Measurements from ENCODE around the gene WDR93. TPM values are rescaled to one million over a fixed set of nuclear protein-coding genes. Genes with fewer than 3 reads are reported as not detected.

WDR93 gene
- total RNA-seq, 1 donor from 2014 or later, result not detected

GRCh38 chr15:89753855-89754254 is 63.2 kb downstream of the WDR93 start:
- TF ChIP-seq CTCF (conservative IDR thresholded peaks at IDR 0.05; ENCODE audit: low read depth, low read length), result no peak
- H3K4me3 ChIP-seq (ENCODE audit: low read depth, low read length), result no peak overlapping the region
- DNase-seq (ENCODE audit: low read depth), result no peak

DNA sequence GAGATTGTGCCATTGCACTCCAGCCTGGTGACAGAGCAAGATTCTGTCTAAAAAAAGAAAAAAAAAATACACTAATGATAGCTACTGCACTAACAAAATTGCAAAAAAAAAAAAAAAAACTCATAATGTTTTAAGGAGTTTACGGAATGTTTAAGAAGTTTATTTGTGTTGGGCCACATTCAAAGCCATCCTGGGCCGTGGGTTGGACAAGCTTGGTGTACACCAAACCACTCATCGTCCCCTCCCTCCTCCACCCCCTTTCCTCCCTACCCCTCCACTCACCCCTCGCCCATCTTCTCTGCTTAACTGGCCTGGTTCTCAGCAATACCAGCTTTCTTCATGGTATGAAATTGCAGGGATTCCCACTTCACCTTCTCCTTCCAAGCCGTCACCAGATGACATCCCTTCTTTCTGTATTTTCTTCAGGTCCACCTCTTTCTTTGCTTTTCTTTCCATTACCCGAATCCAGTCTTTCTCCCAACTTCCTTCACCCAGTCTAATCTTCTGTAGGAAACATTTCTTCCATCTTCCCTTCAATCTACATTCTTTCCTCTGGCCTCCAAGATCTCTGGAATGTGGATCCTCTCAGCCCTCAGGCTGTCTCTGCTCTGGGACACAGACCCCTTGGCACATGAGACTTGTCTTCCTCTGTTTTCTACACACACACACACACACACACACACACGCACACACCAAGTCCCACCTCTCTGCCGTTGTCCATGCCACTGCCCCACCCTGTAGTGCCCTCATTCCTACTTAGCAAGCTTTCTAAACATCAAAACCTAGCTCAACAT is 63.9 kb downstream of the WDR93 start:
- no peak for TF ChIP-seq CTCF (conservative IDR thresholded peaks at IDR 0.05; ENCODE audit: low read depth, low read length)
- no peak overlapping the region for H3K4me3 ChIP-seq (ENCODE audit: low read depth, low read length)
- DNase-seq (ENCODE audit: low read depth), result no peak

DNA sequence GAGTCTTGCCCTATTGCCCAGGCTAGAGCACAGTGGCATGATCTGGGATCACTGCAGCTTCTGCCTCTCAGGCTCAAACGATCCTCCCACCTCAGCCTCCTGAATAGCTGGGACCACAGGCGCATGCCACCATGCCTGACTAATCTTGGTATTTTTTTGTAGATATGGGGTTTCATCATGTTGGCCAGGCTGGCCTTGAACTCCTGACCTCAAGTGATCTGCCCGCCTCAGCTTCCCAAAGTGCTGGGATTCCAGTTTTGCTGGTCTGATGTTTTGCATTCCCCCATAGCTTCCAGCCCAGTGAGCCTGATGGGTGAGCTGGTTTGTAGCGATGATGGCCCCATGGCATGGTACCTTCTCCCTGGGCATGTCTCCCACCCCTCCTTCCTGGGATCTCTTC is 65.1 kb downstream of the WDR93 start:
- H3K4me3 ChIP-seq (ENCODE audit: low read depth, low read length), result no peak overlapping the region
- TF ChIP-seq CTCF (conservative IDR thresholded peaks at IDR 0.05; ENCODE audit: low read depth, low read length), result no peak
- DNase-seq (ENCODE audit: low read depth), result no peak

- DNase-seq (ENCODE audit: low read depth), result no peak
- H3K4me3 ChIP-seq (ENCODE audit: low read depth, low read length), result no peak overlapping the region
- TF ChIP-seq CTCF (conservative IDR thresholded peaks at IDR 0.05; ENCODE audit: low read depth, low read length), result no peak
These were observed 66.3 kb downstream of the WDR93 start for GRCh38 chr15:89756897-89757296.

DNA sequence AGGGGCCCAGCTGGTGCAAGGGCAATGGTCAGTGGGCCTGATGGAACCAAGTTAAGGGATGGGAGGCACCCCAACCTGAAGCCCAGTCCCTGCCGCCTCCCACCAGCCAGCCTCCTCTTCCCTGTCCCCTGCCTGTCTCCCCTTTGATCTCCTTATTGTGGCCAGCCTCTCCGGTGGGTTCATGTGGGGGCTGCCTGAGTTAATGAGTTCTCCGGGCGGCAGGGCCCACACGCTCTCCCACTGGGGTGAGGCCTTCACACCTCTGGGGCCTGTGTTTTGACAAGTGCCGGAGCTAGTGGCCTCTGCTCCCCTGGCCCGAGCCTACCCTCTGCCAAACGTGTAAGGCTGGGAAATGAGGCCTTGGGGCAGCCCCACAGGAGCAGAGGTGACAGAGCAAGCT is 67.7 kb downstream of the WDR93 start:
- TF ChIP-seq CTCF (conservative IDR thresholded peaks at IDR 0.05; ENCODE audit: low read depth, low read length), result no peak
- DNase-seq (ENCODE audit: low read depth), result no peak
- H3K4me3 ChIP-seq (ENCODE audit: low read depth, low read length), result no peak overlapping the region

DNA sequence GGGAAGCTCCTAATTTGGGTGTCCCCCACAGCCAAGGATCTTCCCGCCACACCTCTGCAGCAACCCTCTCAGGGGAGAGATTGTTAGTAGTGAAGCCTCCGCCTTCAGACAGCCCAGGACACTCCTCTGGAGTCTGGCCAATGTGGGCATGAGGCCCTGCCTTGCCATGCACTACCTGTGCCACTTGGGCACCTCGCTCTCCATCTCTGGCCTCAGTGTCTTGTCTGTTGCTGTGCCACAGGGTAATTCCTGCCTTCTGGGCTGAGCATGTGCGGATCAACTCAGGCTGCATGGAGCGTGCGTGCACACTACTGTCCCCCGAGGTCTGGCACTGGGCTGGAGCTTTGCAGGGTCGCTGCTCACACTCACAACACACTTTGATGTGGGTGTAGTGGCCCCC is 68.4 kb downstream of the WDR93 start:
- DNase-seq (ENCODE audit: low read depth), result no peak
- TF ChIP-seq CTCF (conservative IDR thresholded peaks at IDR 0.05; ENCODE audit: low read depth, low read length), result no peak
- H3K4me3 ChIP-seq (ENCODE audit: low read depth, low read length), result no peak overlapping the region

GRCh38 chr15:89759835-89760234 is 69.2 kb downstream of the WDR93 start:
- no peak overlapping the region for H3K4me3 ChIP-seq (ENCODE audit: low read depth, low read length)
- DNase-seq (ENCODE audit: low read depth), result no peak
- no peak for TF ChIP-seq CTCF (conservative IDR thresholded peaks at IDR 0.05; ENCODE audit: low read depth, low read length)

Measured in epithelial cell of proximal tubule (primary cell).